Gastrocnemius medialis (tissue), 4 donors: ENCODE data around the gene THEM4. TPM values are rescaled to one million over a fixed set of nuclear protein-coding genes. Genes with fewer than 3 reads are reported as not detected.

ENCODE experiments used
- ATAC-seq, 2 donors: fragments of 150-250 bp; one replicate each; pipeline ENCODE4 v1.9.1; 2016
- DNase-seq, 2 donors: peaks; one replicate each; pipeline ENCODE4 v3.0.0-alpha.2; 2019
- H3K27ac ChIP-seq, 4 donors: fragments of 200-600 bp; sonication (generic); 1 replicate in 1 of 4; 2 replicates in 3 of 4; pipeline ENCODE4 v1.5.1; 2016 to 2018; ENCODE audit warnings: mild to moderate bottlenecking in 2 of 4, moderate library complexity in 1 of 4
- H3K27me3 ChIP-seq, 3 donors: fragments of 200-600 bp; sonication (generic) in 2 of 3; 1 replicate in 1 of 3; 2 replicates in 2 of 3; pipeline versions ENCODE4 v1.5.1 to v1.6.0; 2016 to 2019; ENCODE audit warnings: mild to moderate bottlenecking in 1 of 3, moderate library complexity in 1 of 3
- H3K36me3 ChIP-seq, 2 donors: fragments of 200-600 bp; sonication (generic) in 1 of 2; one replicate each; pipeline ENCODE4 v1.5.1; 2017 to 2018
- H3K4me1 ChIP-seq, 2 donors: fragments of 200-600 bp; sonication (generic) in 1 of 2; one replicate each; pipeline ENCODE4 v1.5.1; 2016 to 2017; ENCODE audit warnings: mild to moderate bottlenecking in 2 of 2
- H3K4me3 ChIP-seq, 4 donors: fragments of 200-600 bp; sonication (generic) in 3 of 4; 1 replicate in 1 of 4; 2 replicates in 3 of 4; pipeline ENCODE4 v1.5.1; 2016 to 2019; ENCODE audit warnings: mild to moderate bottlenecking in 2 of 4
- H3K9me3 ChIP-seq, 3 donors: fragments of 200-600 bp; sonication (generic) in 2 of 3; 1 replicate in 1 of 3; 2 replicates in 2 of 3; pipeline ENCODE4 v1.5.1; 2016 to 2019
- CTCF ChIP-seq, 5 experiments: fragments of 450-650 bp in 3 of 5; fragments of 200-600 bp in 2 of 5; sonication (generic) in 2 of 5; IDR thresholded peaks in 4 of 5; conservative IDR thresholded peaks in 1 of 5; 1 replicate in 4 of 5; 2 replicates in 1 of 5; pipeline ENCODE4 v1.5.1; 2016 to 2019; ENCODE audit warnings: antibody characterized with exemption in 5 of 5, mild to moderate bottlenecking in 3 of 5, moderate library complexity in 3 of 5
- POLR2A ChIP-seq, 2 donors: fragments of 450-650 bp; IDR thresholded peaks; one replicate each; pipeline ENCODE4 v1.6.1; 2017; ENCODE audit warnings: antibody characterized with exemption in 2 of 2, mild to moderate bottlenecking in 2 of 2, moderate library complexity in 2 of 2
- in situ Hi-C, 4 donors: fragments of 200-750 bp; cut with MboI; loops; one replicate each; pipeline versions ENCODE4 v1.15.0 to v1.8.0; 2017; ENCODE audit warnings: low sequenced_read_pairs in 4 of 4
- intact Hi-C: fragments of 100-400 bp; cut with DNase I; formaldehyde crosslinking; loops from one replicate; pipeline ENCODE4 v1.15.1; 2023; ENCODE audit warnings: low total_unique reads
- total RNA-seq, 4 donors: library from RNA; depleted of rRNA; stranded (reverse); fragments of >200 nt; gene quantifications; one replicate each; pipeline versions ENCODE4 v1.1.0 to v1.2.3, GENCODE V29; 2016

THEM4 gene
- total RNA-seq, 4 donors from 2014 or later, result 7.7 to 21.8 (median 9.6) TPM

GRCh38 chr1:151945725-151946722 is 36.7 kb upstream of the THEM4 start:
- Histone ChIP-seq H3K9me3 (no peaks in the 10 kb centered on the region), H3K4me1 (peaks cover 8 to 13% of the 10 kb centered on the region in 2 donors), H3K4me3 (no peak overlapping the region), H3K27me3 (peaks cover 0 to 2% (median 0%) of the 10 kb centered on the region in 3 donors), H3K36me3 (no peaks in the 10 kb centered on the region), H3K27ac (peak overlapping the region; percentile 47 to 70 (median 66))
- in situ Hi-C loops, result no loop called here
- DNase-seq, result peak; percentile 65 to 83
- intact Hi-C loops, result loop anchor here (5.0 kb wide), 1 partner anchor 46 kb away; the partner anchor contains the start of gene S100A10
- TF ChIP-seq CTCF (IDR thresholded peaks at IDR 0.05 in 4 of 5, conservative IDR thresholded peaks at IDR 0.05 in 1 of 5), result no peak
- no peak for TF ChIP-seq POLR2A (IDR thresholded peaks at IDR 0.05)
- peak; percentile 80 to 81 for ATAC-seq

GRCh38 chr1:151944857-151945575 is 35.7 kb upstream of the THEM4 start:
- TF ChIP-seq POLR2A (IDR thresholded peaks at IDR 0.05) (no peak), CTCF (IDR thresholded peaks at IDR 0.05 in 4 of 5, conservative IDR thresholded peaks at IDR 0.05 in 1 of 5) (no peak)
- intact Hi-C loops, result loop anchor here (5.0 kb wide), 1 partner anchor 47 kb away; the partner anchor contains the start of gene S100A10
- Histone ChIP-seq H3K27me3 (peaks cover 0 to 2% (median 0%) of the 10 kb centered on the region in 3 donors), H3K4me3 (no peak overlapping the region), H3K27ac (peak overlapping the region; percentile 47 to 70 (median 66)), H3K36me3 (no peaks in the 10 kb centered on the region), H3K4me1 (peaks cover 8 to 13% of the 10 kb centered on the region in 2 donors), H3K9me3 (no peaks in the 10 kb centered on the region)
- in situ Hi-C loops, result no loop called here
- DNase-seq, result no peak
- no peak for ATAC-seq

GRCh38 chr1:151944126-151944856 is 35.0 kb upstream of the THEM4 start:
- Histone ChIP-seq H3K4me3 (no peak overlapping the region), H3K4me1 (peaks cover 8 to 13% of the 10 kb centered on the region in 2 donors), H3K27ac (peak overlapping the region; percentile 41 to 68 (median 55)), H3K27me3 (peaks cover 0 to under 1% (median 0%) of the 10 kb centered on the region in 3 donors), H3K36me3 (no peaks in the 10 kb centered on the region), H3K9me3 (no peaks in the 10 kb centered on the region)
- TF ChIP-seq CTCF (IDR thresholded peaks at IDR 0.05 in 4 of 5, conservative IDR thresholded peaks at IDR 0.05 in 1 of 5), result no peak
- TF ChIP-seq POLR2A (IDR thresholded peaks at IDR 0.05), result no peak
- DNase-seq (no peak), ATAC-seq (peak in 1 of 2 donors; percentile 49)
- intact Hi-C loops (no loop called here), in situ Hi-C loops (no loop called here)

GRCh38 chr1:151943591-151943990 is 34.3 kb upstream of the THEM4 start:
- H3K4me3 ChIP-seq, result no peak overlapping the region
- H3K9me3 ChIP-seq, result no peaks in the 10 kb centered on the region
- H3K27ac ChIP-seq, result no peak overlapping the region
- no peaks in the 10 kb centered on the region for H3K36me3 ChIP-seq
- peaks cover 8 to 13% of the 10 kb centered on the region in 2 donors for H3K4me1 ChIP-seq
- H3K27me3 ChIP-seq, result no peaks in the 10 kb centered on the region
- DNase-seq, result no peak
- in situ Hi-C loops, result no loop called here
- no peak for ATAC-seq
- TF ChIP-seq CTCF (IDR thresholded peaks at IDR 0.05 in 4 of 5, conservative IDR thresholded peaks at IDR 0.05 in 1 of 5) (no peak), POLR2A (IDR thresholded peaks at IDR 0.05) (no peak)
- intact Hi-C loops, result no loop called here
